GM11168 (cell line): Measurements from ENCODE around the gene STYXL1.

ENCODE experiments used
- in situ Hi-C: fragments of 300-500 bp; cut with MboI; formaldehyde crosslinking; loops from one replicate; pipeline ENCODE4 v1.12.0; 2022; ENCODE audit warnings: low sequenced_read_pairs; ENCODE audit not compliant: unreplicated experiment

STYXL1 gene

DNA sequence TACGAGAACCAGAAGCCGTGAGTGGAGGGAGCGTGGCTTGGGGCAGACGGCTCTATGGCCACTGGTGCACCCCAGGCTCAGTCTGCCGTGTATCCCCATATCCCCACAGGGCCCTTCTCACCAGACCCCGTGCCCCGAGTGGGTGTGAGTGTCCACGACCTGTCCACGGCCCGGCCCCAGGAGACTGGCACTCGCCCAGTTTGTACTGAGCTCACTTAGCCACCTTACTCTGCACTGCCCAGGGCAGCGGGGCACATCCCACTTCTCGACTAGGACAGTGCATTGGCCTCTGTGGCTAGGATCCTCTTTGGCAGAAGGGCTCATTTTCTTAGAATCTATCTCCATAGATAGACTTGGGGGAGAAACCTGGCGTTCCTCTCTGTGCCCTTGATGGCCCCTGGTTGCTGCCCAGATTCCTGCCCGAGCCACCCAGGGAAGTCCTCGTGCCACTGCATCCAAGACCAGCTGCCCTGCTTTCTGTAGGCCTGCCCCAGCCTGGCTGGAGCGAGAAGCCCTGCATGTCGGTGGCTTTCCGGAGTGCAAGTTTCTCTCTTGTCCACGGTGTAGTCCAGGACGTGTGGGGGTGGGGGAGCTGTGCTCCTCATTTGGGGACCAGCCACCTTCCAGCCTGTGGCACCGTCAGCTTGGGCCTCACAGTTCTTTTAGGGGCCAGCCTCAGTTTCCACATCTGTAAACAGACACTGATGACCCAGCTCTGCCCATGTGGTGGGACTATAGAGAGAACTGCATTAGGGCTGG lies 65.3 kb downstream of the STYXL1 start:
- in situ Hi-C loops, result no loop called here

DNA sequence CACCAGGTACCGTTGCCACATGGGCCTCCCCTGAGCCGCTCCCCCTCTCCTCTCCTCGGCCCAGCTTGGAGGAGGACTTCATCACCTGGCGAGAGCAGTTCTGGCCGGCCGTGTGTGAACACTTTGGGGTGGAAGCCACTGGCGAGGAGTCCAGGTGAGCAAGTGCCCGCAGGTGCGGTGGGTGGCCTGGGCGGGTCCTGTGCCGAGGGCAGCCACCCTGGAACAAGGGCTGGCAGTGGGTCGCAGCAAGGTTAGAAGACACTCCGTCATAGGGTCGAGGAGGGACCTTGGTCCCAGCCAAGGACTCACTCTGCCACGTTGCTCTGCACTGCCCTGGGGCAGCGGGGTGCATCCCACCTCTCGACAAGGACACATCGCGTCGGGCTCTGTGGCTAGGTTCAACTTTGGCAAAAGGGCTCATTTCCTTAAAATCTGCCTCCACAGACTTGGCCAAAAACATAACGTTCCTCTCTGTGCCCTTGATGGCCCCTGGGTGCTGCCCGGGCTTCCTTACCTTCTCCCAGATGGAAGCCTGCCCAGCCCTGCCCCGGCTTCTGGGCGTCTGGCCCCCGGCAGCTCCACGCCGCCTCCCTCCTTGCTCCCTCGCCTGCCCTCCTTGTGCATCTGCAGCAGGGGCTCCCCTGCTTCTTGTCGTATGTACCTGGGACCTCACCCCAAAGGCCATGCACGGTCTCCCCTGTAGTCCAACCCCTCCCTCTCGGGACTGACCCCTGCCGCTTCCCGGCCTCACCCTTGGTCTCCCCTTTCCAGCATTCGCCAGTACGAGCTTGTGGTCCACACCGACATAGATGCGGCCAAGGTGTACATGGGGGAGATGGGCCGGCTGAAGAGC lies 66.1 kb downstream of the STYXL1 start:
- in situ Hi-C loops, result no loop called here

DNA sequence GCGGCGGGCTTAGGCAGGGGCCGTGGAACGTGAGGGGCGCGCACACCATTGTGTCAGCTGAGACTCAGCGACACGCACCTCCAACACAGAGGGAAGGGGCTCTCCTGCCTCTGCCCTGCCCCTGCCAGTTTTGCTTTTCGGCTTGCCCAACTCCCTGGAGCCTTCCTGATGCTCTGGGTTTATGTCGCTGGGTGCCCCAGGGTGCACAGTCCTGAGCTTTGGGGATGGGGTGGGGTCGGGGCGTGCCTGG lies 66.7 kb downstream of the STYXL1 start:
- in situ Hi-C loops, result no loop called here

DNA sequence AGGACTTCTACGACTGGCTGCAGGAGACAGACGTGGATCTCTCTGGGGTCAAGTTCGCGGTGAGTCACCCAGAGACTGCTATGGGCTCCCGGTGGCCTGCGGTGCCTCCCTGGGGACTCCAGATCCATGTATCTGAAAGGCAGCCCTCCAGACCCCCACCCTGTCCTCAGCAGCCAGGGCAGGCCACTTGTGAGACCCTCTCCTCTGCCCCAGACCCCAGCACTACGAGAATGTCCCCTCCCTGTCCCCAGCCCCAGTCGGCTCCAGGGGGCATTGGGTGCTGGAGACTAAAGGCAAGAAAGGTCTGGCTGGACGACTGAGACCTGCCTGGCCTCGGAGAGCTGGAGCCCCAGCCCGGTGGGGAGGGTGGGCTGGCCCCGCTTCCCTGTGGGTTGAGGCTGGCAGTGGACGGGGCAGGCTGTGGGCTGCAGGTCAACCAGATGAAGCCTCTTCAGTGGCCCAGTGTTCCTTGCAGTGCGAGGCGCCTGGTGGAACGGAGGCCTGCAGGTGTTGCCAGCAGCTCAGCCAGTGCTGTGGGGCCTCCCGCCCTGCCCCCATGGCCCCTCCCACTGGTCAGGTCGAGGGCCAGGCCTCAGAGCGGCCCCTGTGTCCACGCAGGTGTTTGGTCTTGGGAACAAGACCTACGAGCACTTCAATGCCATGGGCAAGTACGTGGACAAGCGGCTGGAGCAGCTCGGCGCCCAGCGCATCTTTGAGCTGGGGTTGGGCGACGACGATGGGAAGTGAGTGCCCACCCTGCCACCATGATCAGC lies 67.2 kb downstream of the STYXL1 start:
- in situ Hi-C loops, result no loop called here

DNA sequence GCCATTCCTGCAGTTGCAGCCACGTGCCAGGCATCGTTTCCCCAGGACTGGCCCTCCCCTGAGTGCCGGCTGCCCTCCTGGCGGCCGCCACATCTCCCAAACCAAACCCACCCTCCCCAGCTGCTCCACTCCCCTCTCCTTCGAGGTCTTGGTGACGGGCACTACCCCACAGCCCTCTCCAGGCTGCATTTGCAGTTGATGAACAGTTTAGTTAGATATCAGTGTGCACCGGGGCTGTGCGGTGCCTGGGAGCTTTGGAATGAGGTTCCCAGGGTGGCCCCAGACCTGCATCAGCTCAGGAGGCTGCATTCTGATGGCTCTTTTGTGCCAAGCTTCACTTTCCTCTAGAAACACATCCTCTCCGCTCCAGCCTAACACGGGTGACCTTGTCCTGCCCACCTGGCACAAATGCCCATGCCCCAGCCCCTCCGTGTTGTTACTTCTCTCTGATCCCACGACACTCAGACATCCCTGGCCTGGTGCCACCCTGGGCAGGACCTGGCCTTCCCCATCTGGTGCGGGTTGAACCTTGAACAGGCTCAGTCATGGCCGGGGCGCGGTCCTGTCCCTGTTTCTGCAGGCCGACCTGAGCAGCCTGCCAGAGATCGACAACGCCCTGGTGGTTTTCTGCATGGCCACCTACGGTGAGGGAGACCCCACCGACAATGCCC lies 67.9 kb downstream of the STYXL1 start:
- in situ Hi-C loops, result no loop called here

DNA sequence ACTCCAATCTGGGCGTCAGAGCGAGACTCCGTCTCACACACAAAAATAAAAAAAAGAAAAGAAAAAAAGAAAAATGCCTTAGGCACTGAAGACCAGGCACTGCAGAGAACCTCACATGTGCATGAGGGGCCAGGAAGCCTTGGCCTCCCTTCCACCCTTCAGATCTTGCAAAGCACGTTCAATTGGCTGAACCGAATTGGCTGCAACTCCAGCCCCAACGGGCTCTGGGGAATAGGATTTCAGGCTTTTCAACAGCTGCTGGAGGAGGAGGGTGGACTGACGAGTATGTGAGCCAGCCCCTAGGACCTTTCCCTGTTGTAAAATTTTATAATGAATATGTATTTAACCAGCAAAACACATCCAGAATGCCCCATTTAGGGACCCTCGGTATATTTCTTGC lies 70.1 kb downstream of the STYXL1 start:
- in situ Hi-C loops, result no loop called here

DNA sequence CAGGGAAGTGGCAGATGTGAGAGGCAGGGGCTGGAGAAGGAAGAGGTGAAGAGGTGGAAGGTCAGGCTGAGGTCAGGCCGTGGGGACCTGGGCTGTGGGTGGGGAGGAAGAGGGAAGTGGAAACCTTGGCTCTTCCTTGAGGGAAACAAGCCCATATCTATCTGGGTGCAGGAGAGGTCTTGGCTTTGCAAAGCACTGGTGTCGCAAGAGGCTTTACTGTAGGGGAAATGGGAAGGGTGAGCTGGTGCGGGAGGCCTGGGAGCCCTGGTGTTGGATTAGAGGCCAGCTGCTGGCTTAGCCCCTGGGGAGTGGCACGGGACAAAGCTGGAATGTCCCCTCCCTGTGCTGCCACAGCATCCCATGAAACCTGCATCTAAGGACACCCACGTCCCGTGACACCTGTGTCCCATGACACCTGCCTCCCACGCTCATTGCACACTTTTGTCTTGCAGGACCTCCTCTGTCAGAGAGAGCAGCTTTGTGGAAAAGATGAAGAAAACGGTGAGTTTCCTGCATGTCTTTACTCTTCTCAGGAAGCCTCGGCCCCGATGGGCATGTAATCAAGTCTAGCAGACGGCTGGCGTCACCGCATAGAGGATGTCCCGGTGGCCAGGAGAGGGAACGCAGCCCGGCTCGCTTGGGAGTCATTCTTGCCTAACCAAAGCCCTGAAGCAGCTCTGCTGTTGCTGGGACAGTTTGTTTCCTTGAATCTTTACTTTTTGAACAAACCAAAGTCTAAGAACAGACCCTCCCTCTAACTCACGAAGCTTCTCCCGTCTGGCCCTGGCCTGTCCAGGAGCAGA lies 75.6 kb downstream of the STYXL1 start:
- in situ Hi-C loops, result no loop called here

DNA sequence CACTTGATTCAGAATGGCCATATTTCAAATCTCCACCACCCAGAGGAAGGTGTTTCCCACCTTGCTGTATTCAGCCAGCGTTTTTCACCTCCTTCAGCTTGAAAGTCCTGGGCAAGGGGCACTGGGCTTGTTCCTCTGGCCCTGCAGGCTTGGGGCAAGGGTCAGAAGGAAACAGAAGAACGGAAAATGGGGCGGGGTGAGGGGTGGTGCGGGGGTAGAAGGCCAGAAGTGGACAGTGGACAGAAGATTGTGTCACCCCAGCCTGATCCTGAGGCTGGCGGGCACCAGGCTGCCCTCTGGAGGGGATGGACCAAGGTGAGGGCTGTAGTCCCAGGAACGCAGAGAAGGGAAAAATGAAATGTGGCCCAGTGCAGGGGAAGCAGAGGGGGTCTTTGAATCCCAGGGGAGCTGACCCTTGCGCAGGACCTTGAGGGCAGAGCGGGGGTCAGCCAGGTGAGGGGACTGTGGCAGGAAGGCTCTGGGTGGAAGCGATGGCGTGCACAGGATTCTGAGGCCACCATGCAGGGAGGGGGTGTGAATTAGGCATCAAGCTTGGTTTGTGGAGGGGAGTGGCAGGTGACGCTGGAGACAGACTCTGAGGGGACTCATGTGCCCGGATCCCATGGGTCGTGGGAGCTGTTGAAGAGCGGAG lies 76.4 kb downstream of the STYXL1 start:
- in situ Hi-C loops, result no loop called here

DNA sequence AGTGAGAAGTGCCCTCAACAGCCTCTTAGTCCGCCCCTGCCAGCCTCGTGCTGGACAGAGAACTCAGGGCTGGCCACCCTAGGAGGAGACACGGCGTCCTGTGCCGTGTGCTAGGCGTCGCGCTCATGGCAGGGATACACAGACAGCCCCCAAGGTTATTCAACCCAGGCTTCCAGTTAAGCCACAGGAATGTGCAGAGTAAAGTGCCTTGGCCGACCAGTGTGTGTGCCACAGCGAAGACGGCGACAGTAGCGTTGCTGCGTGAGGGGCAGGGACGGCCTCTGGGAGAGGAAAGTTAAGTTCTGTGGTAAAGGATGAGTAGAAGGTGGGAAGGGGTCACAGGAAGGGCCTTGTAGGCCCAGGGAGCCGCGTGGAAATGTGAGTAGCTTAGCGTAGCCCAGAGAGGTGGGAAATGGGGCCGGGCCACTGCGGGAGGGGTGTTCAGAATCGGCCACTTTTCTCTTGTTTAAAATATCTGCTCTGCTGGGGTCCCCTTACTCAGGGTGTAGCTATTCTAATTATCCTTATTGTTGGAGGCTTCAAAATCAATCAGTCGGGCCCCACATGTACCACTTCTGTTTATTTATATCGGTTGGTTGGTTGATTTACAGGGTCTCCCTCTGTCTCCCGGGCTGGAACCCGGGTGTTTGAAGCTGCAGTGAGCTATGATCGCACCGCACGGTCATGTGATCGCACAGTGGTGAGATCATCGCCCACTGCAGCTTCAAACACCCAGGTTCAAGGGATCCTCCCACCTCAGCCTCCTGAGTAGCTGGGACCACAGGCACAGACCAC lies 77.9 kb downstream of the STYXL1 start:
- in situ Hi-C loops, result no loop called here

DNA sequence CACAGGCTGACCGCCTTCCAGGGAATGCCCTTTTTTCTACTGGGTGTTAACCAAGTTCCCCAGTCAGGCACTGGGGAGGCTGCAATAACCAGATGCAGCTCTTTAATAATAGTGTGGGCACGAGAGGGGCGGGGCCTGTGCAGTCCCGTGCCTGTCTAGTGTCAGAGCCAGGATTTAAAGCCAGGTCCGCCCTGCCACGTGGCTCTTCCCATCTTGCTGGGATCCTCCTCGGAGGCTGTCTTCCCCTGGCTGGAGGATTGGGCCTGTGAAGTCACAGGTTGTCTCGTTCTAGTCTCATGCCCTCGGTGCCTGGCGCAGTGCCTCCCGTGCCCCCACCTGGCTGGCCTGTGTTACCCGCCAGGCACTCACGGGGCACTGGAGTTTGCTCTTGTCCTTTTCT lies 78.6 kb downstream of the STYXL1 start:
- in situ Hi-C loops, result no loop called here

DNA sequence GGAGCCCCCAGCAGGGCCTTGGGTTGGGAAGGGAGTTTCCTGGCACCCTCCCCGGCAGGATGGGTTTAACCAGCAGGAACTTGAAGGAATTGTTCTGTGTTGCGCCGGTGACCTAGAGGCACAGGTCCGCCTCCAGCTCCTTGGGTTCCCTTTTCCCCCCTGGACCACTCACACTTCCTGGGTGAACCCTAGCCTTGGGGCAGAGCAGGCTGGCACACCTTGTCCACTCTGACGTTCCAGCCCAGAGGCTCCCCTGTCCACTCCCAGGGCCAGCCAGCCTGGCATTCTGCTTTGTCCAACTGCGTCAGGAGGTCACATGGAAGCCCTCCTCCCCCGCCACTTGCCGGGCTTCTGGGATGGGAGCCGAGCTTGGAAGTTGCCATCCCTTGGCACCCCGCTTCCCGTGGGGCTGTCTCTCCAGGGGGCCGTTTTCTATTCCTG lies 79.2 kb downstream of the STYXL1 start:
- in situ Hi-C loops, result no loop called here

DNA sequence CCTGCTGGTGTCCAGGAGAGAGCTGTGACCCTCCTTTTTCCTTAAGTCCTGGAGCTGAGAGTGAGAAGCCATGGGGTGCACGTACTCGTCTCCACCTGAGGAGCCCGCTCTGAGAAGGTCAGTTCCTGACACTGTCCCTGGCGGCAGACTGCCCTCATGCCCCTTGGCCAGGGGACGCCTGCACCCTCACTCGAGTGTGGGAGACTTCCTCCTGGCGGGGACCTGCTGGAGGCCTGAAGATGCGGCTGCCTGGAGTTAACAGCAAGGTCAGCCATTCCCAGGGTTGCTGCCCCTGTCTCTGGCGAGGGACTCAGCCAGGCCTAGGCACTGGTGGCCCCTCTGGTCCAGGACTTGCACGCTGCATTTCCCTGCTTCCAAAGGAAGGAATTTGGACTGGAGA lies 79.8 kb downstream of the STYXL1 start:
- in situ Hi-C loops, result no loop called here

DNA sequence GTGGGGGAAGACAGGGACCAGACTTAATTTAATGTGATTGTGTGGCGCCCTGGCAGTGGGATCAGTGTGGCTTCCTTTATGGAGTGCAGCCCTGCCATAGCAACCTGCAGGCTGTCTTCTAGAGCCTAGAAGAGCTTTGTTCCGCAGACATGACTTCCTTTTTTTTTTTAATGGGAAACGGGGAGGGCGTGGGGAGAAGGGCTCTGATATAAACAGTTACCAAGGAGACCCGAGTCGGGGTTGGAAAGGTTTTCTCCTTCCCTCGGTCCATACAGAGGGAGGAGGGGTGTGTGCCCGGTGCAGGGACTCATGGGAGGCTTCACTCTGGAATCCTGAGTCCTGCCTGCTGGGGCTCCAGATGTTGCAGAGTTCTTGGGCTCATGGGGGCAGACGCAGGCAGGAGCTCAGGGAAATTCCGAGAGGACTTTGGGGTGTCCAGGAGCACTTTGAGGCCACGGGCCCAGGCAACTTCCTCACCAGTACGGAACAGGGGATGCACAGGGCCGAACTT lies 80.3 kb downstream of the STYXL1 start:
- in situ Hi-C loops, result no loop called here

DNA sequence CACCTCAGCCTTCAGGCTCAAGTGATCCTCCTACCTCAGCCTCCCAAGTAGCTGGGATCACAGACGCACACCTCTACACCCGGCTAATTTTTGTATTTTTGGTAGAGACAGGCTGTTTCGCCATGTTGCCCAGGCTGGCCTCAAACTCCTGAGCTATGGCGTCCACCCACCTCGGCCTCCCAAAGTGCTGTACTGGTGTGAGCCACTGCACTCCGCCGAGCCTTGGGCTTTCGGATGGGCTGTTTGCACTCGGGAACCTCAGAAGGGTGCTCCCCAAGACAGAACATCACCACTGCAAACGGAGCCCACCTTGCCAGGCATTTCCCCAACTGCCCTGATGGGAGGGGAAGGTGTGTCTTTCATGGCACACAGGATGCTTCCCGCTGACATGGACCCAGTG lies 80.7 kb downstream of the STYXL1 start:
- in situ Hi-C loops, result no loop called here

DNA sequence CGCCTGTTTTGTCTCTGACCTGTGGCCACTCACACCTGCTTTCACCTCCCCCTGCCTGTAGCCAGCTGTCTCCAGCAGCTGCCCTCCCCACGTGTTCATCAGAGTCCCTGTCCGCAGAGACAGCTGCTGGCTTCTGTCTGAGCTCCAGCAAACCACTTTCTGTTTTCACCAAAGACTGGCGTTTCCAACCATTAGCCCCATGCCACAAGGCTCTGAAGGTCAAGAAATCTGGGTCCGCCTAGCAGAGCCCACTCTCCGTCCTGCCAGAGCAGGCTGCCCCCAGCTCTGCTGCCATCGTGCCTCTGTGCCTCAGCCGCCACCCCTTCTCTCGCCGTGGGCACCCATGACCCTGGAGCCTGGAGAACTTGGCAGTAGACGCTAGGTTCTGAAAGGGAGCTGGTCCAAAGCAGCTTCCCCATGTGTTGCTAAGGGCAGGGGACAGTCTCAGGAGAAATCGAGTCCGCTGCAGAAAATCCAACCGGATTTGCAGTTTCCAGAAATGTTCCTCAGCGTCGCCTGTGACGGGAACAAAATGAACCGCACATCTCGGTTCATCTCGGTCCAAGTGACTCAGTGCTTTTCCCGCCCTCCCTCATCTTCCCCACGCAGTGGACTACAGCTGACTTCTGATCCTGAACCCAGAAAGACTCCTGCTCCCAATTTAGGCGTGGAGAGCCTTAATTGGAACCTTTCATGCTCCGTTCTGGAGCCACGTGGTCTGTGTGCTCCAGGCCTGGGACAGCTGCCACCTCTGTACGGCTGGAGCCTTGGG lies 81.4 kb downstream of the STYXL1 start:
- in situ Hi-C loops, result no loop called here

DNA sequence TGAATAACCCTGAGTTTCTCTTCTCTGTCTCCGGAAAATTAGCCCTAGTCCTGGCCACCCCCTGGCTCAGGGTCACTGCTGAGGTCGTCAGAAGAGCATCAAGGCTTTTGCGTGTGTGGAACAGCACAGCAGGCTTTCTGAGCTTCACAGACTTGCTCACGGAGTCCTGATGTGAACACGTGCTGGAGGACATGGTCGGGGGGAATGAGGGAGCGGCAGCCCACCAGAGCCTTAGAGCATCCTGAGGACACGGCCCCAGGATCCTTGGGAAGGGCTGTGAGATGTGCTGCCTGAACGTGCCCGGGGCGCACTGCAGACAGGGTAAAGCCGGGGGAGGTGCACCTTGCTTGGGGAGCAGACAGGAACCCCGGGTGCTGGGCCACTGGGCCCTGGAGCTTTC lies 82.2 kb downstream of the STYXL1 start:
- in situ Hi-C loops, result no loop called here

DNA sequence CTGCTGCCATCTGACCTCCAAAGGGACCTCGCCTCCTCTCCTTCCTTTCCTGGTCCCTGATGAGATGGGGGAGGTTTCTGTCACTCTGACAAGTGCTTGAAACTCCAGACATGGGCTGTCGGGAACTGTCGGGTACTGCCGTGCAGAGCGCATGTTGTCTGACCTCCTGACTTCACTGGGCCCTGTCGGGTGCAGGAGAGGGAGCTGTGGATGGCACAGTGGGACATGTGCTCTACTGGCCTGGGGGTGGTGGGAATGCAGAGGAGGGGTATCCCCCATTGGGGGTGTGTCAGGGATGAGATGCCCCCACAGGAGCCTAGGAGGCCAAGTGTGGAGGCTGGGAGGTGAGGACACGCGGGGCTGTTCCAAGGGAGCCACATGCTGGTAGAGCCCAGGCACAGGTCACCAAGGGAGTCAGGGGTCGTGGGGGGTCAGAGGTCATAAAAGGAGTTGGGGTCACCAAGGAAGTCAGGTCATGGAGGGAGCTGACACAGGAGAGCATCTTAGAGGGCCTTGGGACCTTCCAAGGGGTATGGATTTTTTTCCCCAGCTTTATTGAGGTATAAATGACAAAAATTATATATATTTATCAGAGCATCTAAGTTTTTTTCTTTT lies 84.3 kb downstream of the STYXL1 start:
- in situ Hi-C loops, result no loop called here
